AG09319 (cell line): ENCODE results near the gene BLTP2.

Experiments
- DNase-seq: peaks from one replicate; pipeline ENCODE4 v3.0.0-alpha.2; 2010; ENCODE audit warnings: low read depth; ENCODE audit errors: extremely low read depth
- CTCF ChIP-seq: IDR thresholded peaks from 2 replicates; pipeline ENCODE4 v1.5.1; 2011; ENCODE audit warnings: low read depth, mild to moderate bottlenecking, inconsistent platforms, low read length, moderate library complexity

Gene BLTP2

DNA sequence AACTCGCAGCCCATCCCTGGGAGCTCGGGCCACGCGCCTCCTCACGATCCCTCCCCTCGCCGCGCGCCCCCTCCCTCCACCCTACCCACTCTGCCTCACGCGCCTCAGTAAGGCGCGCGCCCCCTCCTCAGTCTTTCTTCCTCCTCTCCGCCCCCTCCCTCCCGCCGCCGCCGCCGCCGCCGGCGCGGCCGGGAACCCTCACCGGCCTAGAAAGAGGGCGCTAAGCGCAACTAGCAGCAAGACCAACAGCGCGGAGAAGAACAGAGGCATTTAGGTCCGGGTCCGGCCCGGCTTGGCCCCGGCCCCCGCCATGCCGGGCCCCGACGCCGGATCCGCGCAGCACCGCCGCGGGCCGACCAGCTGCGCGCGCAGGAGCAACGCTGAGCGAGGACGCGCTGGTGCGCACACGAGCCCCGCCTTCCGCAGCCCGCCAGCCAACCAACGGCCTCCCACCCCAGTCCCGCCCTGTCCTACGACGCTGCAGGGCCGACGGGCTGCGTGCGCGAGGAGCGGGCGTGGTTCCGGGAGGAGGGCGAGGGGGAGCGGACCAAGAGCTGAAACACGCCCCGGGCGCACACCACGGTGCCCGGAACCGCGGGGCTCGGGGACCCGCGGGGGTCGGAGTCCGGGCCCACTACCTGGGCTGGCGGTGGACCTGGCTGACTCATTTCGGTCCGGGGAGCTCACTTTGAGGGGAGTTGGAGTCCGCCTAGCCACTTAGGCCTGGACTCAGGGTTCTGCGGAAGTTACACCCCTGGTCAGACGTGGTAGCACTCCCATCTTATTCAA lies at the start of gene BLTP2:
BLTP2 (minus strand) TSS at position 372 of the 789 bp plus-strand sequence; CDS start at position 270, 102 bp downstream.
- peak; percentile 86 for DNase-seq
- TF ChIP-seq CTCF: no peak

GRCh38 chr17:28693869-28694268 lies 48.9 kb upstream of the BLTP2 start:
- TF ChIP-seq CTCF: no peak
- no peak for DNase-seq

DNA sequence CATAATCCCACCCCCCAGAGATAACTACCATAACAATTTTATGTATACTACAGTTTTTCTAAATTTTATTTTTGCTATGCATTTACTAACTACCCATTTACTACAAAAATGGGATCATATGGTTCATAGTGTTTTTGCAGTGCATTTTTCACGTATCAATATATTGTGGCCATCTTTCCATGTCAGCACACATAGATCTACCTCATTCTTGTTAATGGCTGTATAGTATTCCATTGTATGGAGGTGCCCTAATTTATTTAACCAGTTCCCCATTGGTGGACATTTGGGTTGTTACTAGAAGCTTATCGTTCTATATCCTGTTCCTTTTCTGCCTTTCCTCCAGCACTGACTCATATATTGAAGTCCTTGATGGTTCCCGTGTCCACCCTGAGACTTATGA lies 44.1 kb upstream of the BLTP2 start:
- TF ChIP-seq CTCF: no peak
- DNase-seq: no peak

DNA sequence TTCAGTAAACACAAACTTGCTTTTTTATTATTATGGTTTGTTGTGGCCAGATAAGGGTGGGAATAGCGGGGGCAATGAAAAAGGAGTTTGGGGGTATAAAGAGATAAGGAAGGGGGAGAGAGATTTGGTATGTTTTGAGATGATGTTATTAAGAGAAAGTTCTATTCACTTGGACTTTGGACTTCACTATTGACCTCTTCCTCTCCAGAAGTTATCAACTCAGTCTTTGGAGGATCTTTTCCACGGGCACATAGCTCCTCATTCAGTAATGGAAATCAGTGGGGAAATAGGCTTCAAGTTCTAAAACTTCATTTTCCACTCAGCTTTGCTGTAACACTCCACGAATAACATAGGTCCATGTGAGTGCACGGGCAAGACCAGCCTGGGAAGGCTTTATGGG lies 43.5 kb upstream of the BLTP2 start:
- no peak for TF ChIP-seq CTCF
- DNase-seq: no peak

- TF ChIP-seq CTCF: no peak
- no peak for DNase-seq
Observed at GRCh38 chr17:28686296-28686695, 41.3 kb upstream of the BLTP2 start.

DNA sequence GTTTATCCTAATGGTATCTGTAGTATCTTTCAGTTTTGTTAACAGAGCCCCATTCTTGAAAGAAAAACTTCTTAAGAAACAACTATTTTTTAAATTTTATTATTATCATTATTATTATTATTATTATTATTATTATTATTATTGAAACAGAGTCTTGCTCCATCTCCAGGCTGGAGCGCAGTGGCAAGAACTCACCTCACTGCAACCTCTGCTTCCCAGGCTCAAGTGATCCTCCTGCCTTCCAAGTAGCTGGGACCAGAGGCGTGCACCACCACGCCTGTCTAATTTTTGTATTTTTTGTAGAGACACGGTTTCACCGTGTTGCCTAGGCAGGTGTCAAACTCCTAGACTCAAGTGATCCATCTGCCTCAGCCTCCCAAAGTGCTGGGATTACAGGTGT lies 40.4 kb upstream of the BLTP2 start:
- no peak for TF ChIP-seq CTCF
- no peak for DNase-seq

- no peak for TF ChIP-seq CTCF
- peak; percentile 22 for DNase-seq
Observed at GRCh38 chr17:28684963-28685362, 40.0 kb upstream of the BLTP2 start.
